ENCODE measurements around the gene SEBOX.

Gene SEBOX

GRCh38 chr17:28370035-28370743 lies 5.2 kb upstream of the SEBOX start, which contains the start of gene VTN:
VTN (minus strand) TSS chr17:28370307; CDS start chr17:28370203, 104 bp downstream.
- Histone ChIP-seq H3K4me1 (ENCODE audit: control insufficient read depth, insufficient read depth, low read length) (peaks cover 13% of the 10 kb centered on the region), H3K36me3 (ENCODE audit: control insufficient read depth in 2 of 2, insufficient read depth in 1 of 2, low read length in 2 of 2) (peaks cover 0 to 1% of the 10 kb centered on the region in 2 experiments; a peak in 2 of 3 replicates), H3K9me3 (ENCODE audit: control insufficient read depth, insufficient read depth, low read depth, low read length) (no peaks in the 10 kb centered on the region), H3K4me3 (ENCODE audit: low read depth, low read length) (peak within 1 kb of the TSS; percentile 11; the same call in 1 of the 2 replicates), H3K27ac (ENCODE audit: extremely low read depth, low read depth, low read length) (peak within 1 kb of the TSS; percentile 11)
- TF ChIP-seq EGR2 (tag by site-specific recombination; IDR thresholded peaks at IDR 0.05; ENCODE audit: low read depth): peak; percentile 10; the same call in 1 of the 2 replicates
- TF ChIP-seq ZNF398 (tag by site-specific recombination; IDR thresholded peaks at IDR 0.05): peak; percentile 31; the same call in 1 of the 2 replicates
- peak; percentile 18; the same call in 1 of the 2 replicates for TF ChIP-seq ZNF335 (tag by site-specific recombination; conservative IDR thresholded peaks at IDR 0.05)
- TF ChIP-seq GLIS1 (tag by site-specific recombination; IDR thresholded peaks at IDR 0.05): peak; percentile 65
- no peak for TF ChIP-seq BCL11A (tag by site-specific recombination; IDR thresholded peaks at IDR 0.05; ENCODE audit: low read depth)
- peak; percentile 48 for TF ChIP-seq SP7 (tag by site-specific recombination; IDR thresholded peaks at IDR 0.05)
- peak; percentile 50 for TF ChIP-seq SP2 (tag by site-specific recombination; IDR thresholded peaks at IDR 0.05)
- TF ChIP-seq ZBTB17 (tag by site-specific recombination; IDR thresholded peaks at IDR 0.05): peak; percentile 68; the same call in 1 of the 2 replicates
- TF ChIP-seq ZNF473 (tag by site-specific recombination; IDR thresholded peaks at IDR 0.05): no peak
- TF ChIP-seq ZNF629 (tag by site-specific recombination; IDR thresholded peaks at IDR 0.05): peak; percentile 52
- no peak for TF ChIP-seq ZNF626 (tag by site-specific recombination; IDR thresholded peaks at IDR 0.05)
- no peak for TF ChIP-seq AEBP2 (tag by site-specific recombination; IDR thresholded peaks at IDR 0.05; ENCODE audit: borderline replicate concordance)
- TF ChIP-seq ZNF366 (tag by site-specific recombination; conservative IDR thresholded peaks at IDR 0.05): peak; percentile 69
- 0 out of 2 replicates have a peak, but pooled peaks have one; percentile 2 for TF ChIP-seq CTCF (tag by site-specific recombination; IDR thresholded peaks at IDR 0.05)
- TF ChIP-seq KLF8 (tag by site-specific recombination; IDR thresholded peaks at IDR 0.05): 0 out of 2 replicates have a peak, but pooled peaks have one; percentile 21
- no peak for TF ChIP-seq ZNF184 (tag by site-specific recombination; IDR thresholded peaks at IDR 0.05)
- ChIA-PET POLR2A (interaction anchor here (1.1 to 7.1 kb wide), 4 partner anchors 10 to 35 kb away, joined by 4 to 66 read pairs (median 12); partner anchors contain the start of genes IFT20, POLDIP2, SLC46A1 and TNFAIP1), CTCF (interaction anchor here (0.6 to 1.5 kb wide), 8 partner anchors 9 to 170 kb away, joined by 3 to 6 read pairs (median 4); no protein-coding TSS in a partner anchor)

- H3K36me3 ChIP-seq (ENCODE audit: control insufficient read depth in 2 of 2, insufficient read depth in 1 of 2, low read length in 2 of 2): peaks cover 0 to 6% of the 10 kb centered on the region in 2 experiments; a peak in 2 of 3 replicates
- peaks cover 13% of the 10 kb centered on the region for H3K4me1 ChIP-seq (ENCODE audit: control insufficient read depth, insufficient read depth, low read length)
- H3K27ac ChIP-seq (ENCODE audit: extremely low read depth, low read depth, low read length): no peak overlapping the region
- ChIA-PET POLR2A (interaction anchor here (1.1 to 7.1 kb wide), 4 partner anchors 11 to 34 kb away, joined by 3 to 66 read pairs (median 9); partner anchors contain the start of genes IFT20, POLDIP2 and TNFAIP1), CTCF (interaction anchor here (0.5 to 1.5 kb wide), 10 partner anchors 9 to 489 kb away, joined by 3 to 5 read pairs (median 4); no protein-coding TSS in a partner anchor)
- H3K9me3 ChIP-seq (ENCODE audit: control insufficient read depth, insufficient read depth, low read depth, low read length): no peaks in the 10 kb centered on the region
- H3K4me3 ChIP-seq (ENCODE audit: low read depth, low read length): no peak overlapping the region
- TF ChIP-seq GLIS2 (tag by site-specific recombination; IDR thresholded peaks at IDR 0.05) (0 out of 2 replicates have a peak, but pooled peaks have one; percentile 31), PRDM6 (tag by site-specific recombination; IDR thresholded peaks at IDR 0.05) (no peak), CTCF (tag by site-specific recombination; IDR thresholded peaks at IDR 0.05) (peak; percentile 25; the same call in 1 of the 2 replicates), SCRT2 (tag by site-specific recombination; IDR thresholded peaks at IDR 0.05) (0 out of 2 replicates have a peak, but pooled peaks have one; percentile 21), ZNF280D (tag by site-specific recombination; IDR thresholded peaks at IDR 0.05) (no peak)
These were observed 4.7 kb upstream of the SEBOX start for GRCh38 chr17:28369684-28370034.

Measured in HEK293 (cell line).